NB4 (cell line): Measurements from ENCODE around the gene ANXA4.

Source experiments
- DNase-seq: peaks from one replicate; pipeline ENCODE4 v3.0.0; 2010; ENCODE audit warnings: low read depth
- H3K4me3 ChIP-seq: one replicate; pipeline ENCODE4 v1.5.1; 2011; ENCODE audit warnings: mild to moderate bottlenecking, low read depth, low read length, moderate library complexity
- CTCF ChIP-seq: IDR thresholded peaks from one replicate; pipeline ENCODE4 v1.5.1; 2012; ENCODE audit warnings: low read depth, low read length
- MAX ChIP-seq: IDR thresholded peaks from 2 replicates; pipeline ENCODE4 v1.6.1; 2011; ENCODE audit warnings: low read depth, low read length
- MYC ChIP-seq: IDR thresholded peaks from 2 replicates; pipeline ENCODE4 v1.6.1; 2011; ENCODE audit warnings: low read depth, low read length
- POLR2A ChIP-seq: IDR thresholded peaks from 2 replicates; pipeline ENCODE4 v1.6.1; 2011; ENCODE audit warnings: mild to moderate bottlenecking; ENCODE audit not compliant: insufficient read length; ENCODE audit errors: extremely low read depth

The ANXA4 gene

GRCh38 chr2:69848186-69848790 lies 106.4 kb downstream of the ANXA4 start:
- TF ChIP-seq MAX (no peak), CTCF (no peak), MYC (no peak), POLR2A (no peak)
- no peak for DNase-seq

GRCh38 chr2:69858261-69858660 lies 116.3 kb downstream of the ANXA4 start:
- TF ChIP-seq POLR2A, result no peak
- no peak for TF ChIP-seq CTCF
- TF ChIP-seq MAX, result no peak
- TF ChIP-seq MYC, result no peak
- DNase-seq, result no peak
- H3K4me3 ChIP-seq, result no peak overlapping the region

More at GRCh38 chr2:69848186-69848790, 106.4 kb downstream of the ANXA4 start:
- H3K4me3 ChIP-seq, result no peak overlapping the region

GRCh38 chr2:69863298-69863697 lies 121.4 kb downstream of the ANXA4 start:
- no peak for DNase-seq
- TF ChIP-seq MYC, result no peak
- TF ChIP-seq CTCF, result no peak
- no peak for TF ChIP-seq POLR2A

More at GRCh38 chr2:69863298-69863697, 121.4 kb downstream of the ANXA4 start:
- H3K4me3 ChIP-seq, result no peak overlapping the region
